ENCODE results near the gene ABCD4.

The ABCD4 gene

GRCh38 chr14:74349757-74350156 lies 47.0 kb upstream of the ABCD4 start:
- Histone ChIP-seq H3K9me3 (ENCODE audit: insufficient read depth, low read length) (no peaks in the 10 kb centered on the region), H3K4me2 (ENCODE audit: low read depth, low read length, poor library complexity, severe bottlenecking) (no peak overlapping the region), H3F3A (ENCODE audit: insufficient read depth) (no peaks in the 10 kb centered on the region), H3K27ac (ENCODE audit: low read depth, low read length) (no peak overlapping the region), H3K9me2 (replicated peaks; ENCODE audit: insufficient read depth, low read length) (no peaks in the 10 kb centered on the region), H3K36me3 (ENCODE audit: low read length) (no peaks in the 10 kb centered on the region), H4K20me1 (ENCODE audit: low read depth, low read length) (no peaks in the 10 kb centered on the region), H3K4me3 (ENCODE audit: insufficient read depth, low read length, poor library complexity, severe bottlenecking) (no peak overlapping the region), H3K79me2 (ENCODE audit: insufficient read depth, low read length) (no peaks in the 10 kb centered on the region), H2AFZ (ENCODE audit: low read depth, low read length, severe bottlenecking) (no peak overlapping the region), H3K9ac (ENCODE audit: low read length) (no peak overlapping the region), H3K27me3 (ENCODE audit: low read length) (no peaks in the 10 kb centered on the region)
- TF ChIP-seq EZH2phosphoT487 (conservative IDR thresholded peaks at IDR 0.05; ENCODE audit: low read length) (no peak), CTCF (IDR thresholded peaks at IDR 0.05; ENCODE audit: insufficient read depth, low read length, poor library complexity, severe bottlenecking) (no peak)

- H4K20me1 ChIP-seq (ENCODE audit: low read depth, low read length): no peaks in the 10 kb centered on the region
- no peak overlapping the region for H3K9ac ChIP-seq (ENCODE audit: low read length)
- H3K36me3 ChIP-seq (ENCODE audit: low read length): no peaks in the 10 kb centered on the region
- H3K9me3 ChIP-seq (ENCODE audit: insufficient read depth, low read length): no peaks in the 10 kb centered on the region
- H3K4me2 ChIP-seq (ENCODE audit: low read depth, low read length, poor library complexity, severe bottlenecking): no peak overlapping the region
- no peak overlapping the region for H3K27ac ChIP-seq (ENCODE audit: low read depth, low read length)
- no peaks in the 10 kb centered on the region for H3K79me2 ChIP-seq (ENCODE audit: insufficient read depth, low read length)
- no peak overlapping the region for H2AFZ ChIP-seq (ENCODE audit: low read depth, low read length, severe bottlenecking)
- no peak overlapping the region for H3K4me3 ChIP-seq (ENCODE audit: insufficient read depth, low read length, poor library complexity, severe bottlenecking)
- no peaks in the 10 kb centered on the region for H3K9me2 ChIP-seq (replicated peaks; ENCODE audit: insufficient read depth, low read length)
- TF ChIP-seq CTCF (IDR thresholded peaks at IDR 0.05; ENCODE audit: insufficient read depth, low read length, poor library complexity, severe bottlenecking) (no peak), EZH2phosphoT487 (conservative IDR thresholded peaks at IDR 0.05; ENCODE audit: low read length) (no peak)
- no peaks in the 10 kb centered on the region for H3K27me3 ChIP-seq (ENCODE audit: low read length)
- no peaks in the 10 kb centered on the region for H3F3A ChIP-seq (ENCODE audit: insufficient read depth)
These were observed 46.2 kb upstream of the ABCD4 start for GRCh38 chr14:74348735-74349463.

DNA sequence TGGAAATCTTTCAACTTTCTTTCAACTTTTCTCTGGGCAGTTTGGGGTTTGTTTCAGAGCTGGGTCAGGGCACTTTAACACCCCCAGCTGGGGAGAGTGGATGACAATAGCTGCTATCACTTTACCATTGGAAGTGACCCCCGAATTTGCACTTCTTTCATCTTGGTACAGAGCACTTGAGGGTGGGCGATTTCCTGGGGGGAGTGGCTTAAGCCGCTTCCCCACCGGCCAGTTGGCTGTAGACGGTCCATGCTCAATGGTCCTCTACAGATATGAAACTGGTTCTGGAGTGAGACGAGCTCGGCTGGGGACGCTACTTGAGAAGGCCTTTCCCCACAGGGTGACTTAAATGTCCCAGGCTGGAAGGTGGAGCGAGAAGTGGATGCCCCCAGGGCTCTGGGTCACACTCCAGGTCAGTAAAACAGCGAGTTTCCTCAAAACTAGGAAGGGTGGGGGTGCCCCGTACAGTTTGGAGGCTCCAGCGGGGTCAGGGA lies 45.6 kb upstream of the ABCD4 start, which contains the start of gene VRTN:
TSS of gene VRTN (plus strand) at position 231 of the 494 bp plus-strand sequence. CDS start 8,313 bp downstream, outside the sequence.
- no peak within 1 kb of the TSS for H3K4me3 ChIP-seq (ENCODE audit: insufficient read depth, low read length, poor library complexity, severe bottlenecking)
- TF ChIP-seq CTCF (IDR thresholded peaks at IDR 0.05; ENCODE audit: insufficient read depth, low read length, poor library complexity, severe bottlenecking) (no peak), EZH2phosphoT487 (conservative IDR thresholded peaks at IDR 0.05; ENCODE audit: low read length) (no peak)
- H3K9ac ChIP-seq (ENCODE audit: low read length): no peak within 1 kb of the TSS
- no peaks in the 10 kb centered on the region for H3K79me2 ChIP-seq (ENCODE audit: insufficient read depth, low read length)
- no peak within 1 kb of the TSS for H2AFZ ChIP-seq (ENCODE audit: low read depth, low read length, severe bottlenecking)
- no peak within 1 kb of the TSS for H3K4me2 ChIP-seq (ENCODE audit: low read depth, low read length, poor library complexity, severe bottlenecking)
- H3K27me3 ChIP-seq (ENCODE audit: low read length): no peaks in the 10 kb centered on the region
- no peak within 1 kb of the TSS for H3K27ac ChIP-seq (ENCODE audit: low read depth, low read length)
- no peaks in the 10 kb centered on the region for H3F3A ChIP-seq (ENCODE audit: insufficient read depth)
- H3K9me3 ChIP-seq (ENCODE audit: insufficient read depth, low read length): no peaks in the 10 kb centered on the region
- no peaks in the 10 kb centered on the region for H4K20me1 ChIP-seq (ENCODE audit: low read depth, low read length)
- no peaks in the 10 kb centered on the region for H3K36me3 ChIP-seq (ENCODE audit: low read length)
- H3K9me2 ChIP-seq (replicated peaks; ENCODE audit: insufficient read depth, low read length): no peaks in the 10 kb centered on the region
